DMS53 treated with DMSO at 0.1 percent for 48 hours (cell line): ENCODE results near the gene CTRB1.
A peak's percentile ranks its signal among the peaks of the same experiment; 100 is the strongest.
"Not testable (repeated sequence)": the region's sequence is repeated elsewhere in the genome, so short reads cannot be mapped to it uniquely, and the experiment has no call there.

ENCODE experiments used
- DNase-seq: peaks from one replicate; lab custom pipeline; 2025; ENCODE audit not compliant: unreplicated experiment; lab: John Stamatoyannopoulos, UW

CTRB1 gene

DNA sequence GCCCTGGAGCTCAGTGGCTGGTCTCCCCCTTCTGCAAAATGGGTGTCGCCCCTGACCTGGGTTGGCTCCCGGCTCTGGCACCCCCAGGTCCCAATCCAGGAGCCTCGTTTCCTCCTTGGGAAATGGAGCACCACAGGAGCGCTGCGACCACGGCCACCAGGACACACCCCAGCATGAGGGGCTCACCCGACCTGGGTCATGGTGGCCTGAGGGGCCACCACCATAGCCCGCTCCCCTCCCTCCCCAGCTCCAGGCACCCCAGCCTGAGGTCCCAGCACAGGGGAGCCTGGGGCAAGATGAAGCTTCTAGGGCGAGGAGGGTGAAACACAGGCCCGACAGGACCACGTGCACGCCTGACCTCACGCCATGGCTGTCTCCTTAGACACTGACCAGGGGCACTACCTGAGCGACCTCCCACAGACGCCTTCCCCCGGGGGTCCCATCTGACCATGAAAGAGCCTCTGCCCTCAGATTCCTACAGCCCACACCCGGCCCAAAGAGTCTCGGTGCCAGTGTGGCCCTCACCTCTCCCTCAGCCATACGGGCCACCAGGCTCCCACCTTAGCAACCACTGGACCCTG lies 20.8 kb downstream of the CTRB1 start:
- no peak for DNase-seq

DNA sequence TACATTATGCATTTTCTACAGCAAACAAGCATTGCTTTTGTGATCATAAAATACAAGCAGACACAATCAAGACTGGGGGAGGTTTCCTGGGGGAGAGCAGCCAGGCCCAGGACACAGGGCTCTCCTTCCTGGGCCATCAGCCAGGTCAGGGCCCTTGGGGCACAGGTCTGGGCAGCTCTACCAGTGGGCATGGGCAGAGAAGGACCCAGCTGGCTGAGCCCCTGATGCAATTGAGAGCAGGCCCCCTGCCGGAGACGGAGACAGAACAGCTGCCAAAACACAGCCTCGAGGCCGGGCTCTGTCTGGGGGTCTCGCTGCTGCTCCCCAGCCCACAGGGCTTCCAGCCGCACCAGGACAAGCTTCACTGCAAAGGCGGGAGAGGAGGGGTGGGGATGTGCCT lies 21.8 kb downstream of the CTRB1 start:
- DNase-seq, result not testable (repeated sequence)

DNA sequence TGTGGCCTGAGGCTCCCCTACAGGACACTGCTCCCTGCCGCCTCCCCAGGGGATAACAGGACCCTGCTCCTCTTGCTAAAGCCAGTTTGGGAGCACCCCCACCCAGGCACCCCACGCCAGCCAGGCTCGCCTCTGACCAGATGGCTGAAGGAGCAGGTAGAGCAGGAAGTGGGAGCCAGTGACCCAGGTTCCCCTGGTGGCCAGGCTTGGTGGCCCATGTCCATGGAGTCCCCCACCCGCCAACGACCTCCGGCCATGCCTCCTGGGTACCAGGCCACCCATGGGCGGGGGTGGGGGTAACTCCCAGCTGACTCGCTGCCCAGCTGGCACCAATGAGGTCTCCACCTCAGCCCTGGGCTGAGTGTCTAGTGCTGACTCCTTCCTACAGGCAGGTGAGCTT lies 22.6 kb downstream of the CTRB1 start:
- no peak for DNase-seq

DNA sequence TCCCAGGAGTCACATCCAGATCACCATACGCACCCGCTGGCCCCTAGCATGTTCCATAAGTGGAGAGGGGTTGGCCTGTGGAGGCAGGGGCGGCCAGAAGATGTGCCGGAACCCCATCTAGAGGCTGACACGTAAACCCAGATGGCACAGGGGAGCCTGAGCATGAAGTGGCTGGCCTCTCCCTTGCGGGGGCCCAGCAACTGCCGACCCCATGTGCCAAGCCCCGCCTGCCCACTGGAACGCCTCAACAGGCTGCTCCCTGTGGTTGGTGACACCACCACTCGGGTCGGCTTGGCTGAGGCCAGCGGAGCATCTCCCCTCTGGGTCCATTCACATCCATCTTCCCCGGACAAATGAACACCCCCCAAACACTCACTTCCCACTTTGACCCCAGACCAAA lies 23.2 kb downstream of the CTRB1 start:
- no peak for DNase-seq

DNA sequence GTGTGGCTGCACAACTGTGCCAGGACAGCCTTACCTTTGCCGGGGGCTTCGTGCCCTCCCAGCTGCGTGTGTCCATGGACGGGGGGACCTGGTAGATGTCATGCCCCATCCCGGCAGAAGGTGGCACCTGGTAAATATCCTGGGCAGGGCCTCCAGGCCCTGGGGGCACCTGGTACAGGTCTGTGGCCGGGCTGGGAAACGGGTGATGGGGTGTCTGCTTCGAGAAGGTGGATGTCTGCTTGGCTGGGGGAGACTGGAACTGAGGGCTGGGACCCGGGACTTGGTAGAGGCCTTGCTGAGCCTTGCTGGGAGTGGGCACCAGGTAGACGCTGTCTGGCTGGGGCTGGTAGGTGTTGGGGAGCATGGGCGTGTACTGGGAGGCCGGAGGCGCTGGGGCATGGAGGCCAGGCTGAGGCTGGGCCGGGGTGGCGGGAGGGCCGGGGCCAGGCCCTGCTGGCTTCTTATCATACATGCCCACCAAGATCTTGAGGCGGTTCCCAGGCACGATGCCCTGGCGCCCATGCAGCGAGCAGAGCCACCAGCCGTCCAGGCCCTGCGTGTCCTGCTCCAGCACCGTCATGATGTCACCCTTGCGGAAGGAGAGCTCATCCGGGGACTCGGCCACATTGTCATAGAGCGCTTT lies 23.8 kb downstream of the CTRB1 start:
- DNase-seq, result not testable (repeated sequence)

DNA sequence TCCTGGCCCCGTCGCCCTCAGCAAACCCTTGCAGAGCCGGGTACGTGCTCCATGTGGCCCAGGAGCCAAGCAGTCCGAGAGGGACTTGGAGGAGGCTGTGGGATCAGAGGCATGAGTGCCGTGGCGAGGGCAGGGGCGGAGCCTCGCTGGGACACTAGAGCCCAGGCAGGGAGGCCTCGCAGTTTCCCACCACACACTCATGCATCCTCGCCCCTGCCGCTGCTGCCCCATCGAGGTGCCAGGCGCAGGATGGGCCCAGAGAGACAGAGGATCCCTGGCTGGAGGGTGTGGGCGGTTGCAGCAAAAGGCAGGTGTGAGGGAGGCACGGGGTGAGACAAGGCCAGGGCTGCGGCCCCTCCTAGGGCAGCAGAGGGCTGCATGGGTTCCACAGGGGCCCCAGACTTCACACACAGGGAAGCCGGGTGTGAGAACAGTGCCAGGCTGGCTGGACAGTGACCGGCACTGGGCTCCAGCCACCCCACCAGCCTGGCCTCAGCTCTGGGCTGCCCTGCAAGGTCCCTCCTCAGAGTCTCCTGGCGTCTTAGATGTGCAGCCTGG lies 25.0 kb downstream of the CTRB1 start:
- DNase-seq, result no peak

DNA sequence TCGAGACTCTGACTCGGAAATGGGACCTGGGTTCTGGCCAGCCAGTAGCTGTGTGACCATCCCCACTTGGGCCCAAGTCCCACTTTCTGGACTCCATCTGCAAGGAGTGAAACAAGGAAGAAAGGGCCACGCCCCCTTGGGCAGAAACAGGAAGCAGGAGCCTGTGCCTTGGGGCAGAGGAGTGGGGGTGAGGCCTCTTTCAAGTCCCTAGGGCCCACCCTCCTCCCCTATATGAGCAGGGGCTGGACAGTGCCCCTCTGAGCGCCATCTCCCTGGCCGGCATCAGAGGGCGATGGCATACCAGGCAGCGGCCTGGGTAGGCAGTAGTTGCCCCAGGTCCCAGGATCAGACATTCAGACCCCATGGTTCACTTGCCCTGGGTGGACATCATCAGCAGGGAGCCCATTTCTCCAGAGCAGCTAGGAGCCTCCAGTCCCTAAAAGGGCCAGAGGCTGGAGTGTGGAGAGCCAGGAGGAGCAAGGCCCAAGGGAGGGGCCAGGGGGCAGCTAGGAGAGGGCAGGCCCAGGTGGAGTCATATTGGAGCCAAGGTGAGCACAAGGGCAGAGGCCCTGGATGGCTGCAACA lies 25.5 kb downstream of the CTRB1 start:
- no peak for DNase-seq

DNA sequence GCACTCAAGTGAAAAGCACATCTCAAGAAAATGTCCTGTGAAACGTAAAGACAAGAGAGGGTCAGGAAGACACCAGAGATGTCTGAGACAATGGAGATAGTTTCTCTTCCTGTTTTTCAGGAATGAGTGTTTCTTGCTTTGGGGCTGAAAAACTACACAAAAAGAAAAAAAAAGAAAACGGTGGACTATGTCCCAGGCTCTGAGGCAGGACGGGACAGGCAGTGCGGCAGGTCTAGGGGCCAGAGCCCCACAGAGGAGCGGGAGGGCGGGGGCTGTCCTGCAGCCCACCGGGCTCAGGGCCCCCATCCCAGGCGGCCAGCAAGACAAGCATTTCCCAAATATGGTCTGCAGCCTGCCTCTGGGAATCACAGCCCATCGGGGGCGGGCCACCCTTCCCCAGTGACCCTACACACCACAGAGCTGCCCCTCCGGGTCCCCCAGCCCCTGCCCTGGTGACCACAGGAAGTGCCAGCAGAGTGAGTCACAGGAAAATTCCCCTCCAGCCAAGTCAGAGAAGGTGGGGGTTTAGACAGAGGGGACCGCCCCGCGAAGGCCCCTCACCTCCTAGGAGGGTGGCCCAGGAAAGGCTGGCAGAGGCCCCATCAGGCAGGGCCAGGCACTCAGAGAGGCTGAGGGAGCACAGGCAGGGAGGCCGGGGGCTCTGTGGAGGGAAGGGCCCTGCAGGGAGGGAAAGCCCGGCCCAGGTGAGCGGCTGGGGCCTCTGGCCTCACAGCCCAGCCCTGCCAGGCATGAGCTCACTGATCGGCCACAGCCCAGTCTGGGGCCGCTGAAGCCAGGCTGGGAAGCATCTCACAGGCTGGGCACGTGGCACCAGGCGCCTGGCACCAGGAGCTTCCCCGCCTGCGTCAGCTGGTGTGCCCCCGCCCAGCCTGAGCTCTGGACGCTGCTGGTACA lies 26.3 kb downstream of the CTRB1 start:
- DNase-seq, result no peak

DNA sequence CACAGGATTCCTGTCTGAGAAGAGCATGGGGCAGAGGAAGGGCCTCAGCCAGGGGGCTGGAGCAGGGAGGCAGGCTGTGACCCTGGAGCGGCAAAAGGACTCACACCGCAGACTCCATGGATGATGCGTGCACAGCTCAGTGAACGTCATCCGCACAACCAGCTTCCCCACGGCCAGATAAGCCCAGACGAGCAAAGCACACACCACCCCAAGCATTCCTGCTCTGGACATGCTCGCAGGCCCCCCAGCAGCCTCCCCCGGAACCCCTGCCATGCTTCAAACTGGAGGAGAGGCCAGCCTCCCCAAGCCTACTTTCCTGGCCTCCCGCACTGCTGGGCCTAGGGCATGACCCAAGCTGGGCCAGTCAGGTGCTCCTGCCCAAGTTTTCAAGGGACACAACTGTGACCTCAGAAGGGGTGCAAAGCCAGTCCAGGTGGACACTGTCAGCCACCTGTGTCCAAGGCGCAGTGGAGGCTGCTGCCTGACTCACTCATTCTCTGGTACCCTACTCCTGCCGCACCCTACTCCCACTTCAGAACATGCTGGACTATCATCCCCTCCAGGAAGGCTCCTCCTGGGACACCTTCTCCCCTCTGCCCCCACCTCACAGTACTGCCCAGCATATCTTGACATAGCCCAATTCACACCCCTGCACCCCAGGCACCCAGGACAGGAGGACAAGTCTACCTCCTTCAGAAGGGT lies 27.9 kb downstream of the CTRB1 start:
- no peak for DNase-seq

DNA sequence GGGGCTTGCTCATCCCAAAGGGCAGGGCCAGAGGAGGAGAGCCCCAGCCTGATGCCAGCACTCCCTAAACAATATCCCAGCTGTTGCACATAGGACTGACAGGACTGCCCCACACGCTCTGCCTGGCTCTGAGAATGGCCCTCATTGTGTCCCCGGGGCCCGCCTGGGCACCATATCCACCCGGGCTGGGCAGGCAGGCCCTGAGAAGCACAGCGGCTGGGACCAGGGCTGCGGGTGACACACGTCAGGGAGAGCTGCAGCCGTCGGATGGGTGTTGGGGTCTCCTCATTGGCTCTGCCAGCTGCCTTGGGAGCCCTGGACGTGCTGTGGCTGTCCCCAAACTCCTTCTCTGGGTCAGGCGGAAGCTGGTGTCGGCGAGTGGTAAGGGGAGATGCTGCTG lies 28.5 kb downstream of the CTRB1 start:
- DNase-seq, result no peak

DNA sequence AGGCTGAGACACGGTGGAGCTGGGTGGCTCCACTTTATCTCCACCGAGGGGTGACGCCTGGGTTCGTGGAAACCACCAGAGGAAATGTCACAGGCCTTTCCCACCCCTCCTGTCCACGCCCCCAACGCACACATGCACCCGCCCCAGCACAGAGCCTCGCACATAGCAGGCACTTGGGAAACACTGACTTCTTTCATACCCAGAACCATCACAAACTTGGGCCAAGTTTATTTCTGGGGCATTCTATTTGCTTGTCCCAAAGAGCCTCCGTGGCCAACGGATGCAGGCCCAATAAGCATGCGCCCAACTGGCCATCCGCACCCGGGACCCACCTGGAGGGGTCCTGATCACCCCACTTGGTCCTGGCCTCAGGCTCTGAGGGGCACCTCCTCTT lies 29.4 kb downstream of the CTRB1 start:
- DNase-seq, result no peak

DNA sequence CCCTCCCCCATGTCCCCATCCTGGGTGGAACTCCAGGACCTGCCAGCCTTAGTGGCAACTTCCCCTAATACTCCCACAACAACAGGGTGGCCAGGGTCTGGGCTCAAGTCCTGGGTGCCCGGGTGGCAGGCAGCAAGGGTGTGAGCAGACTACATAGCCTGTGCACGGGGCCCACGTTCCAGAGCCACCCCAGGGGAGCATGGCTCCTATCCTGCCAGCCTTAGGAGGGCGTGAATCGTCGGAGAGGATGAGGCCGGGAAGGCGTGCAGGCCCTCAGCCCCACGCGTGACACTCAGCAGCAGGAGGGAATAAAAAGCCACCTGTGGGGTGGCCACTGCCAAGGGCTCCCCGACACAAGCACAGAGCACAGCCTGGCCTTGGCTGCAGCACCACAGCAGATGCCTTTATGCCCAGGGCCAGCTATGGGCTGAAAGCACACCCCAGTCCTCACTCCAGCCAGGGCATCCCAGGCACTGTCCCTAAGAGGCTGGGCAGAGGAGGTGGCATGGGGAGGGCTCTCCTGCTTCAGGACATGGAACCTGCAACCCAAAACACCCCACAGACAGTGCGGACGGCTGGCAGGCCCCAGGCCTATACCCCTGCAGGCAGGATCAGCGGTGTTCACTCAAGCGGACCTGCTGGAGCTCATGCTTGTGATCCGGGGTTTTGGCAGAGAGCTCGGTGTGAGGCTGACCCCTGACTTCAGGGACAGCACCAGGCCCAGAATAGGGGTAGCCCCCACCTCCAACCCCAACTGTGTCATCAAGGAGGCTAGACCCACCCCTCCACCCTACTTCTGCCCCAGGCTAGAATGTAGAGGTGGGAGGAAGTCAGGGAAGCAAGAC lies 30.0 kb downstream of the CTRB1 start:
- no peak for DNase-seq

DNA sequence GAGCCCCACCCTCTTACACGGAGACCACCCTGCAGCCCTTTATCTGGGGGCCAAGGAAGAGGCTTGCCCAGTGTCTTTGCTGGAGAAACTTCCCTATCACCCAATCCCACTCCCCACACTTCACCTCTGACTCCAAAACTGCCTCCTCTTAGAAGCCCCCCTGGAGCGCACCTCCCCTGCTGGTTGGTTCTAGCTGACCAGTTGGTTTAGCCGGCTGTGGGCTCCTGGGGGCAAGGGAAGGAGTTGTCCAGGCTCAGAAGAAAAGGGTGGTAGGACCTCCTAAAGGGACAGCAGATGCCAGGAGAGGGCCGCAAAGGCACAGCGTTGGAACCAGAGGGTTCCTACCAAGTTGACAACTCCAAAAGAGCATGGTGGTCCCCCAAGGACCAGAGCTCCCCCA lies 30.7 kb downstream of the CTRB1 start:
- no peak for DNase-seq

DNA sequence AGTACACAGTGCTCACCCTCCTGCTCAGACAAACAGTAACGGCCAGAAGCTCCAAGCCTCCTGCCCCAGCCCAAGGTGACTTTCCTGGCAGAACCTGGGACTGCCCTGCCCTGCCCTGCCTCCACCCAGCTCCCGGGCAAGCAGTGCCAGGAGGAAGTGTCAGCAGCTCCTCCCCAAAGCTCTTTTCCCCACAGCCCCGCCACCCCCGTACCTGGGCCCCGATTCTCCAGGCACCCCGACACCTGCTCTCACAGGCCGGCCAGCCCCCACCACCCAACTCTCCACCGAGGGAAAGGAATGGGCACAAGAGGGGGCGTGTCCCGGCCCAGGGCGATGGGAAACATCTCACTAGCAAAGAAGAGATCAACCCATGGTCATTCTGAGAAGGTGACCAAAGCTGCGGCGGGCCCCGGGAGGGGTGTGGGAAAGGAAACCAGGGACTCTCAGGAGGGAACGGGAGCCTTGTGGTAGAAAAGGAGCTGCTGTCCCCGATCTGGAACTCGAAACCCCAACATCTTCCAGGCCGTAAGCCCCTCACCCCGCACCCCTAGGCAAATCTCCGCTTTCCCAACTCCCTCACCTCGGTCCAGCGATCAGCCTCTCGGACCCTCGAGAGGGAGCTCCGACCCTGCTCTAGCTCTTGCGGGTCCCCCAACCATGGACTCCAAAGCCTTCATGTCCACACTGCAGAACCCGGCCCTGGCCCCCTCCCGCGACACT lies 31.5 kb downstream of the CTRB1 start:
- DNase-seq, result no peak

DNA sequence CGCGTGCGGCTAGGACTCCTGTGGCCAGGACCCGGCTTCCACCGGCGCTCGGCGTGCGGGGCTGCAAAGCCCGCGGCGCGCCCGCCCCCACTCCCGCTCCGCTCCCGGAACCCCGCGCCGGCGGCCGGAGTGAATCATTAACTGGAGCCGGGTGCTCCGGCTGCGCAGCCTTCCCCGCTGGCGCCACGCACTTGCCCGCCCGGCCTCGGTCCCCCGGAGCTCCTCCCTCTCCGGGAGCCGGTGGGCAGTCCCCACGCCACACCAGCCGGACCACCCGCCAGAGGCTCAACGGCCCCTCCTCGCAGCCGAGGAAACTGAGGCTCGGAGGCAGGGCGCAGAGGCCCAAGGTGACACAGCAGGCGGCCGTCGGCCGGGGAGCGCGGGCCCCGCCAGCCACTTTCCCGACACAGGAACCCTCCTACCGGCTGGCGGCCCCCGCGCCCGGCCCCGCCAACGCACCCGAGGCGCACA lies 32.1 kb downstream of the CTRB1 start:
- peak; percentile 44 for DNase-seq

DNA sequence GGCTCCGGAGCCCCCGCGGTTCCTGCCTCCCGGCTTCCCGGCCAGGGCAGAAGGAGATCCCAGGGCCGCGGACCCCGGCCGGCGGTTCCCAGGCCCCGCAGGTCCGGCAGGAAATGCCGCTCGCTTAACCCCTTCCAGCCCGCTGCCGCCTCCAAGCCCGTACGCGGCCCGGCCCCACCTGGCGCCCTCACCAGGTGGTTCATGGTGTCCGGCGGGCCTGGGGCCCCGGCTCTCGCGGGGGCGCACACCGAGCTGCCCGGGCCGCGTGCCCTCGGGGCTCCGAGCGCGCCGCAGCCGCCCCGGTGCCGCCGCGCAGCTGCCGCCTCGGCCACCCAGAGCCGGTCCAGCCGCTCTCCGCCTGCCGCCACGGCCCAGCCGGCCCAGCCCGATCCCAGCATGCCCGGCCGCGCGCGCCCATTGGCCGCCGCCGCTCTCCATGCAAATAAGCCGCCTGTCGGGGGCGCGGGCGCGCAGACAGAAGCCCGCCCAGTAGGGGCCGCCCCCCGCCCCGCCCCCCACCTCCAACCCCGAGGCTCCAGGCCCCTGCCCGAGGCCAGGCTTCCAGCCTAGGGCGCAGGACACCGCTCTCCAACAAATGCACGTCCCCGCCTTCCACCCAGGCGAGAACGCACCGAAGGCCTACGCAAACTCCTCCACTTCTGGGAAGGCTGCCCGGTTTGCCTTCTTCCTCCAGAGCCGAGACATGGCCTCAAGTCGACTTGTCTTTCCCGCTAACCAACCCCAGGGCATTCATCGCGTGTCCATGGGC lies 32.7 kb downstream of the CTRB1 start, which contains the start of gene BCAR1:
BCAR1 (minus strand) TSS at position 345 of the 769 bp plus-strand sequence; CDS start at position 203, 142 bp downstream.
- peak; percentile 63 for DNase-seq

DNA sequence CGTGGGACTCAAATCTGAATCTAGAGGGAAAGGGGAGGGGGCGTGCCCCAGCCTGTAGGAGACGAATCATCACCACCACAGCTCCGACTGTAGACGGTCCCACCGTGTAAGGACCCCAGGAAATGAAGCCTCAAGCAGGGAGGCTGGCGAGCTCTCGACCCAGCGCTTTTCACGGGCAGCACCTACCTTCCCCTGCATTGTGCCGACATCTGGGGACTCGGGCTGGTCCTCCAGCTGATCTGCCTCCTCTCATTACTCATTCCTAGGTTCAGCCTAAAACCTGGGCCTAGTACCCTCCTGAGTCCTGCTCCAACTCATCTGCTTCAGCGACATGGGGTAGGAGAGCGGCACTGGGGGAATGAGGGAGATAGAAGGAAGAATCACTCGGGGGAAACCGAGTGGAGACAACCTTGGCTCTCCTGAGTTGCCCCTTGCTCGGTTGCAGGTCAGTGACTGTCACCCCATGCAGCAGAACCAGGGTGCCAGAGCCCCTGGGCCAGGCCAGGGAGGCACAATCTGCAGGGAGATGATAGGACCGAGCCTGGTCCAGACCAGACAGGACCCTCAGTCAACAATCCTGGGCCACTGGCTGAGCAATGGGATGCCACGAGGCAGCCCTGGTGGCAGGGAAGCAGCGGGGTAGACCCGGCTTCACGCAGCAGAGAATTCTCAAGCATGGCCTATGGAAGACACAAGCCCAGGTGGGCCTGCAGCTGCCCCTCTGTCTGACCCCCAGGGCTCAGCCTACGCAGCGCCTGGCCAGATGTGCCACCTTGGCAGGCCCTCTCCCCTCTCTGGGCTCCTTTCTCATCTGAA lies 33.5 kb downstream of the CTRB1 start:
- DNase-seq, result no peak
